Fibroblast of the aortic adventitia (primary cell): Measurements from ENCODE around the gene ANO2. TPM values are rescaled to one million over a fixed set of nuclear protein-coding genes. Genes with fewer than 3 reads are reported as not detected.

Experiments used
- DNase-seq: peaks from one replicate; pipeline ENCODE4 v3.0.0-alpha.2; 2010; ENCODE audit warnings: low read depth
- H3K4me3 ChIP-seq: 2 replicates; pipeline ENCODE4 v1.5.1; 2011; ENCODE audit warnings: low read depth, mild to moderate bottlenecking, control low read depth, low read length, moderate library complexity
- total RNA-seq: library from RNA; depleted of rRNA; stranded (reverse); fragments of >200 nt; gene quantifications from 2 replicates; pipeline ENCODE4 v1.2.3, GENCODE V29; 2012; ENCODE audit warnings: low replicate concordance
- TF ChIP-seq, protein P1 (sequence below): IDR thresholded peaks from 2 replicates; pipeline ENCODE4 v1.5.1; 2011; ENCODE audit warnings: mild to moderate bottlenecking, low read length, control low read depth, inconsistent platforms; ENCODE audit not compliant: insufficient read depth

Gene ANO2
- total RNA-seq, 1 donor, result not detected

DNA sequence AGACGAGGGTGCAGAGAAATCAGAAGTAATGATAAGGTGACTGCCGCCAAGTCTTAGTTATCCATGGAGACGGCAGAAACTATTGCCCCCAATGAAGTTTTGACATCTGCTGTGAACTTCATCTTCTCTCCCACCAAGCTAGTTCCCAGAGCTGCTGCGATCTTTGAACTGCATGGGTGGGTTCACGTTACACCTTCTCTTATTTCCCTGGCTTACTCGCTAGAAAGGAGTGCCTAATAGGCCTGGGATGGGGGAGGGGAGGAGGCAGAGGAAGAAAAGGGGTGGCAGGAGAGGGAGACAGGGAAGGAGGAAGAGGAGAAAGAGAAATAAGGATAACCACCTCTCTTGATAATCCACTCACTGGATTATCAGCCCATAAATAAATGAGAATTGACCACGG, 356.0 kb downstream of the ANO2 start:
- no peak for DNase-seq
- H3K4me3 ChIP-seq, result no peak overlapping the region
- TF ChIP-seq, protein P1, sequence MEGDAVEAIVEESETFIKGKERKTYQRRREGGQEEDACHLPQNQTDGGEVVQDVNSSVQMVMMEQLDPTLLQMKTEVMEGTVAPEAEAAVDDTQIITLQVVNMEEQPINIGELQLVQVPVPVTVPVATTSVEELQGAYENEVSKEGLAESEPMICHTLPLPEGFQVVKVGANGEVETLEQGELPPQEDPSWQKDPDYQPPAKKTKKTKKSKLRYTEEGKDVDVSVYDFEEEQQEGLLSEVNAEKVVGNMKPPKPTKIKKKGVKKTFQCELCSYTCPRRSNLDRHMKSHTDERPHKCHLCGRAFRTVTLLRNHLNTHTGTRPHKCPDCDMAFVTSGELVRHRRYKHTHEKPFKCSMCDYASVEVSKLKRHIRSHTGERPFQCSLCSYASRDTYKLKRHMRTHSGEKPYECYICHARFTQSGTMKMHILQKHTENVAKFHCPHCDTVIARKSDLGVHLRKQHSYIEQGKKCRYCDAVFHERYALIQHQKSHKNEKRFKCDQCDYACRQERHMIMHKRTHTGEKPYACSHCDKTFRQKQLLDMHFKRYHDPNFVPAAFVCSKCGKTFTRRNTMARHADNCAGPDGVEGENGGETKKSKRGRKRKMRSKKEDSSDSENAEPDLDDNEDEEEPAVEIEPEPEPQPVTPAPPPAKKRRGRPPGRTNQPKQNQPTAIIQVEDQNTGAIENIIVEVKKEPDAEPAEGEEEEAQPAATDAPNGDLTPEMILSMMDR, result no peak

DNA sequence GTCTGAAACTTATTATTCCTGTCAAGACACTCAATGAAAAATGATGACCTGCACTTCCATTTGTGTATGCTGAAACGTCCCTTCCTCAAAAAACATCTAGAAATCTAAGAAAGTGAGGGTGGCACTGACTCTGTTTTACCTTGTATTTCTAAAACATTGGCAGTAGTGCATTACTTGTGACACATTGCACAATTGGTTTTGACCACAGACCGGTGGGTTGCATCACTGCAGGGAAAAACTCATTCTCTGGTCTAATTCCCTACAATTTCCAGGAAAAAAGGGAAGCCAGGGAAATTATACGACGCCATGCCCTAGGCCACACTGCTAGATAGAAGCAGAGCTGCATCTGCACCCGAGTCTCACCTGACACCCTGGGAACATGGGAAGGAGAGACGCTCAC, 356.5 kb downstream of the ANO2 start:
- TF ChIP-seq, protein P1, result no peak
- no peak overlapping the region for H3K4me3 ChIP-seq
- no peak for DNase-seq

DNA sequence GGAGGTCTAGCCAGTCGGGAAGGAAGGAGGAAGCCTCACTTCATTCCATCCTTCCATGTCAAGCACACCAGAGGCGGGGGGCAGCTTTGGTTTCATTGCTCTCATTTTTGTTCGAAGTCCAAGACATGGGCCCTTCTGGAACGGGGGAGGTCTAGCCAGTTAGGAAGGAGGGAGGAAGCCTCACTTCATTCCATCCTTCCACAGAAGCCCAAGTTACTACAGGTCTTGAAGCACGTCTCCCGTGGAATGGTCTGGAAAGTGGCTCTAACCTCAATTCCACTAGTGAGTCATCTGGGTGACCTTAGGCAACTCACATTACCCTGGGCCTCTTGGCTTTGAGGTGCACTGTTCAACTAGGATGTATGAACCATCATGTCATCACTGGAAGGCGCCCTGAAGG, 356.9 kb downstream of the ANO2 start:
- TF ChIP-seq, protein P1, result no peak
- DNase-seq, result no peak
- no peak overlapping the region for H3K4me3 ChIP-seq

DNA sequence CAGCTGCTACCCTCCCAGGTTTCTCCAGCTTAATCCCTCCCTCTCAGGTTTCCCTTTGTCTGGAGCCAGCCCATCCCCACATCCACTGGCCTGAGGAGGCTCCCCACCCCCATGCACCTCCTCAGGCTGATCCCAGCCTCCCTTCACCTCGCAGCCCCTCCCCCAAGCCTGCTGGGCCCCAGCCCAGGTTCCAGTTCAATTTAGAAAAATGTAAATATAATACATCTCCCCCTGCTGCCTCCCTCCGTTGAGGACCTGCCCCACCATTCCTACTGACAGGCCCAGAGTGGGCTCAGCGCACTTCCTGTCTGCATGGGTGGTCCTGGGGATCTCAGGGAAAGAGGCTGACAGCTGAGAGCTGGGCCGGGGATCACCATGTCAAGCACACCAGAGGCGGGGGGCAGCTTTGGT, 357.3 kb downstream of the ANO2 start:
- DNase-seq, result no peak

DNA sequence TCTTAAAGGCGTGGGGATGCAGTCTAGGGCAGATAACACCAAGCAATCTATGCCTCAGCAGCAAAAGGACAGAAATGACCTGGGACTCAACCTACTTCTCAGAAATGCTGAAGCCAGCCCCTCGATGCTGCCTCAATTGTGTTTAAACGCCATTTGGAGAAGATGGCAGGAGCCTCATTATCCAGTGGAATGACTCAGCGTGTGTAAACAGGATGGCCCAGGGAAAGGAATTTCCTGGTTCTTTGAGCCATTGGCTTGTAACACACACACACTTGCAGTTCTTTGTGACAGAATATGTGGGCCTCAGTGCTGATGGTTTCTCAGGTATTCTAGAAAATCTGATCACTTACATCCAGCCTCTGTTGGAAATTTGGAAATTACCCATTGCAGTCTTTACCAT, 358.9 kb downstream of the ANO2 start:
- H3K4me3 ChIP-seq, result no peak overlapping the region
- TF ChIP-seq, protein P1, result no peak
- no peak for DNase-seq

More for the DNA sequence above, 357.3 kb downstream of the ANO2 start:
- TF ChIP-seq, protein P1, result no peak
- H3K4me3 ChIP-seq, result no peak overlapping the region

DNA sequence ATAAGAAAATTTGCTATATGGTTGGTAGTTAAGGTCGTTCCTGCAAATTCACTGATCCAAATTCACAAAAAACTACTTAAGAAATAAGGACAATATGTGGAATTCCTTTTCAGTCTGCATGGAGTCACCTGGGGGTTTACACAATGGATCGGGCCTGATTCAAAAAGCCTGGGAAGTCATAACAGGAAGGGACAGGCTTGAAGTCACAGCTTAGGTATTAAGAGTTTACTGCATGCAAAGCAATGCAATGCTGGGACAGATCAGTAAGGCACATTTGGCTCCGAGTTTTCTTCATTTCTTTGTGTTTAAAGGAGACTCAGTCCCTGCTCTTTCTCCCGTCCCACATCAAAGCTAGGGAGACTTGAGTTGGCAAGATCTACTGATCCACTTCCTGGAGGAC, 359.9 kb downstream of the ANO2 start:
- H3K4me3 ChIP-seq, result no peak overlapping the region
- TF ChIP-seq, protein P1, result no peak
- DNase-seq, result no peak

DNA sequence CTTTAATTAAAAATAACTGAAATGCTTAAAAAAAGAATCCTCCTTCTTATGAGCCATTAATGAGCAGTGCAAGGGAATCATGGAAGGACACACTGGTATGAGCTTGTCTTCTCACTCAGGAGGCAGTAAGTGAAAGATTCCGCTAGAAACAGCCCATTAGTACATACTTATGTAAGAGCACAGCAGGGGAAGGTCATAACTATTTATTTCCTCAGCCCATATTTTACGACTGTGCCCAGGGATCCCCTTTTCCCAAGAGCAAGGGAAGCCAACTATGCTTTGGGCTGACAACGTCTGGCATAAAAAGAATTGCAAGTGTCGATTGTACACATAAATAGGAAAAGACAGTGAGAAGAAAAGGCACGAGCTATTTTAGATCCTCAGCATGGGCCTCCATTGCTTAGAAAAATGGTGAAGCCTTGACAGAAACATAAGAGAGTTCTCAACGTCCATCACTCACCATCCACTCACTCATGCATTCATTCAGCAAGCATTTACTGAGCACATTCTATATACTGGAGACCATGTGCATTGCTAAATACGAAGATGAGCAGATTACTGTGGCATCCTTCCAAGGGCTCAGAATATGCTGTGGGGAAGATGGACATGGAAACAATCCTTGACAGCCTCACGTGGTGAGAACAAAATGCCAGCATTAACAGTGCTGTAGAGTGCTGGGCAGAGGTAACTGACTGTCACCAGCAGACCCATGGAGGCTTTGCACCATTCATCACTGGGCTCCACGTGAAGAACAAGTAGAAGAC, 360.5 kb downstream of the ANO2 start:
- no peak overlapping the region for H3K4me3 ChIP-seq
- DNase-seq, result no peak
- TF ChIP-seq, protein P1, result no peak
